ENCODE results near the gene DCN.
"Not testable (repeated sequence)": the region's sequence is repeated elsewhere in the genome, so short reads cannot be mapped to it uniquely, and the experiment has no call there.

Gene DCN

GRCh38 chr12:91182636-91183455 lies at the start of gene DCN:
TSS of gene DCN (minus strand) at chr12:91182817. CDS start at chr12:91178552, 4,265 bp downstream.
- DNase-seq (ENCODE audit: low read depth in 2 of 2) = no peak

- DNase-seq (ENCODE audit: low read depth in 2 of 2) = no peak
These were observed 48.2 kb upstream of the DCN start for GRCh38 chr12:91230841-91231240.

- no peak for DNase-seq (ENCODE audit: low read depth in 2 of 2)
These were observed 44.3 kb upstream of the DCN start for GRCh38 chr12:91226951-91227350.

DNA sequence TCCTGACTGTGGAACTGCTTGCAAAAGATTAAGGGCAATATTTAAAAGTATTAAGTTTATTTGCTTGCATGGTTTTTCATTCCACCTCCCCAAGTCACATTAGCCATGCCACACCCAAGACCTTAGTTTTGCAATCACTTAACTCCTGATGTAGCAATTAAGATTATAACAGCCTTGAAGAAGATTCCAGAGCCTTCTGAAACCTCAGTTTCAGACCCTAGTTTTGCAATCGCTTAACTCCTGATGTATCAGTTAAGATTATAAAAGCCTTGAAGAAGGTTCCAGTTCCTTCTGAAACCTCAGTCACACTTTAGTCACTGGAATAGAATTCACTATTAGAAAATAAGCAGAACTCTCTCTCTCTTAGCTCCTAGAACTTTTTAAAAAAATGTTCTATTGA lies 42.7 kb upstream of the DCN start:
- no peak for DNase-seq (ENCODE audit: low read depth in 2 of 2)

GRCh38 chr12:91224401-91224800 lies 41.8 kb upstream of the DCN start:
- DNase-seq (ENCODE audit: low read depth in 2 of 2) = no peak

- no peak for DNase-seq (ENCODE audit: low read depth in 2 of 2)
These were observed 40.1 kb upstream of the DCN start for GRCh38 chr12:91222746-91223145.

DNA sequence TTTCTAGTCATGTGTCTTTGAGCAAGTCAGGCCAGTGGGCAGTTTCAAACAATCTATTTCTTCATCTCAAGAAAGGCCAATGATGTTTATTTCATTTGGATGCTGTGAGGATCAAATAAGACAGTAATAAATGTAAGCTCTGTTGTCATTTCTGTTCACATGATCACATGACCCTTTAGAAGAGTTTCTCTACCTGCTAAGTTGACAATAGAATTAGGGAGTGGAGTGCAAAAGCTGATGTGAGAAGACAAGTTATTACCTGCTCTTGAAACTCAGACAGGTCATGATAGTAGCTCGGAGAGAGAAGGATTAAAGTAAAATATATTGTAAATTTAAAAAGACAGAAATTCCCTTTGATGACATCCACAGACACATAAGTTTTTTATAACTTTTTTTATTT lies 37.3 kb upstream of the DCN start:
- DNase-seq (ENCODE audit: low read depth in 2 of 2) = no peak

DNA sequence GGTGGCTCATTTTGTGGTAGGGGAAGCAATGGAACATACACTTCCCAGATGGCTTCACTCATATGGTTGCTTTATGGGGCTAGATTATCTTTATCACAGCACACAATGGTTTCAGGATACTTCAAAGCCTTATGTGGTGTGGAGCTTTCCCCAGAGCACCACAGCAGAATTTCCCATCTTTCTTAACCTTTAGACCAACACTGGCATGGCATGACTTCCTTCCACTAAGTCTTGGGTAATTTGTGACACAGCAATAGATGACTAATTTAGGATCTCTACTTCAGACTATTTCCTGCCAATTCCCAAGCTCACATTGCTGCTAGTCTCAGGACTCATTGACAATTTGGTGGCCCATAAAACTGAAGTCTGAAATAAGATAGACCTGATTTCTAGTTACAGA lies 36.9 kb upstream of the DCN start:
- no peak for DNase-seq (ENCODE audit: low read depth in 2 of 2)

GRCh38 chr12:91216871-91217270 lies 34.3 kb upstream of the DCN start:
- no peak for DNase-seq (ENCODE audit: low read depth in 2 of 2)

GRCh38 chr12:91215940-91216454 lies 33.4 kb upstream of the DCN start:
- no peak for DNase-seq (ENCODE audit: low read depth in 2 of 2)

DNA sequence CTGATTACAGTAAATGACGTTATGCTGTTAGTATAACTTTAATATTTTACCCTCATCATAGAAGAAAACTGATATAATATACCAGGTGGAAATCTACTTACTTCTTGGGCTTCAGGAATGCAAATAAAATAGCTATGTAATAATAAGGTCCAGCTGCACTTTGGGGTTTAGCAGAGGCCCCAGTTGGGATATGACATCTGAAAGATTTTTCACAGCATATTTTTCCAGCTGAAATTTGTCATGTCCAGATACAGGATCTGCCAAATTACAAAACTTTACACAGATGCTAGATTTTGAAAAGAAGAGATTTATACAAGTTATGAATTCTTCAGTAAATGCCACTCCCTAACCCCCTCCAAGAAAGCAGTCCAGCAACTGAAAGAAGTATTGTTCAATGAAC lies 29.2 kb upstream of the DCN start:
- DNase-seq (ENCODE audit: low read depth in 2 of 2) = no peak

GRCh38 chr12:91210618-91211017 lies 28.0 kb upstream of the DCN start:
- DNase-seq (ENCODE audit: low read depth in 2 of 2) = no peak

DNA sequence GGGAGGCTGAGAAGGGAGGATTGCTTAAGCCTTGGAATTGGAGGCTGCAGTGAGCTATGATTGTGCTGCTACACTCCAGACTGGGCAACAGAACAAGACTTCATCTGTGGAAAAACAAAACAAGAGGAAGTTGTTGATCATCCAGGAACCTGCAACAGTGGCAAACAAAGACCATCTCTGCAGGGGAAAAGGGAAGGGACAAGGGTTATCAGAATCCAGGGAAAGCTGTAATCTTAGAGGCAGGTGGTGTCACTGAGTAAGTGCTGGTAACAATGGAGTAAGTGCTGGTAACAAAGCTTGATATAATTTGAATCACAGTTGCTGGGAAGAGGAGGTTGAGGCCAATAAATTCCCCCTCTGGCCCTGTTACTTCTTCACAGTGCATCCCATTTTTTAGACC lies 27.5 kb upstream of the DCN start:
- DNase-seq (ENCODE audit: low read depth in 2 of 2) = no peak

- not testable (repeated sequence) for DNase-seq (ENCODE audit: low read depth in 2 of 2)
These were observed 24.7 kb upstream of the DCN start for GRCh38 chr12:91207301-91207700.

DNA sequence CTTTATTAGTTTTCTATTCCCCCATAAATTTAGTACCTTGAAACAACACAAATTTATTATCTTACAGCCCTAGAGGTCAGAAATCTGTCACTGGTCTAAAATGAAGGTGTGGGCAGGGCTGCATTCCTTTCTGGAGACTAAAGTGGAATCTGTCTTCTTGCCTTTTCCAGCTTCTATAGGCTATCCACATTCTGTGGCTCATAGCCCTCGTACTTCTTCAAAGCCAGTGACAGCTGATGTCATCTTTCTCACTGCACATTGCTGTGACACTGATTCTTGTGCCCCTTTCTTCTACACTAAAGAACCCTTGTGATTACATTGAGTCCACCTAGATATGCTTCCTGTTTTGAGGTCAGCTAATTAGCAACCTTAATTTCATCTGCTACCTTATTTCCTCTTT lies 23.2 kb upstream of the DCN start:
- DNase-seq (ENCODE audit: low read depth in 2 of 2) = no peak

GRCh38 chr12:91204421-91204820 lies 21.8 kb upstream of the DCN start:
- no peak for DNase-seq (ENCODE audit: low read depth in 2 of 2)

DNA sequence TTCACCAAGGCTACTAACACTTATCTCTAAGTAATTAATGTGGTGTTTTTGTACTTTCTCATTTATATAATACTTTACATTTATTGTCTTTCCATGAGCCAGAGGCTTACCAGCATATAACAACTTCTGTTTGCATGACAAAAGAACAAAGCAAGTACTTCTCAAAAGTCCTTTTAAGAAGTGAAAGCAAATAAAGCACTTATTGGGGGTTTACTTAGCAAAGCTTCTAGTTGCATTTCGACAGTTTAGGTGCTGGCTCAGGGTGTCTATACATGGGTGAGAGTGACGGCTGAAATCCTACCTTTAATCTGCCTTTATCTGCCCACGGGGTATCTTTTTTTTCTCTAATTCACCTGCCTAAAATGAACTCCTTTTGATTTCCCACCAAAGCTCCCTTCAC lies 21.0 kb upstream of the DCN start:
- no peak for DNase-seq (ENCODE audit: low read depth in 2 of 2)

DNA sequence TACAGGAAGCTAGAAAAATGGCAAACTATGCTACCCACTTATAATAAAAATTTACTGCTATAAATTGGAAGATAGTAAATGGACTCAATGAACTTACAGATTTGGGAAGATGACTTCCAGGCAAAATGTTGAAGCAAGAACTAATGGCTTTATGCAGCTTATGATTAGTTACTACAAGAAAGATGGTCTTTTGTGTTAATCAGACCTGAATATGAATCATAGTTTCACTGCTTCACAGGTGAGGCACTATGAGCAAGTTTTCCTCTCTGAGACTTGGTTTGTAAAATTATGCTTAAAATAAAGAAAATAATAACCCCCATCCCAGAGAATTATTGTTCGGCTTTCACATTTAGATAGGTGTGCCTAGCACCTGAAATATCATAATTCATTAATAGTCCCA lies 19.8 kb upstream of the DCN start:
- no peak for DNase-seq (ENCODE audit: low read depth in 2 of 2)

DNA sequence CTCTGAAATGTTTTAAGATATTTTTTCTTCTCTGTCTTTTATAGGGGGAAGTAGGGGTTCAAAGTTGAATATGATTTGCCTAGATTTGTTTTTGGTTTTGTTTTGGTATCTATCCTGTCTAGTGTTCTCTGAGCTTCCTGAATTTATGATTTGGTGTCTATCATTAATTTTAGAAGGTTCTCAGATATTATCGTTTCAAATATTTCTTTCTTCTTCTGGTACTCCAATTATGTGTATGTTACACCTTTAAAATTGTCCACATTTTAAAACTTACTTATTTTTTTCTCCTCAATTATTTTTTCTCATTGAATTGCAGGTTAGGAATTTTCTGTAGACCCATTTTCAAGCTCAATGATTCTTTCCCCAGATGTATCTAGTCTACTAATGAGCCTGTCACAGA lies 13.8 kb upstream of the DCN start:
- no peak for DNase-seq (ENCODE audit: low read depth in 2 of 2)

- no peak for DNase-seq (ENCODE audit: low read depth in 2 of 2)
These were observed 11.9 kb upstream of the DCN start for GRCh38 chr12:91194500-91194899.

DNA sequence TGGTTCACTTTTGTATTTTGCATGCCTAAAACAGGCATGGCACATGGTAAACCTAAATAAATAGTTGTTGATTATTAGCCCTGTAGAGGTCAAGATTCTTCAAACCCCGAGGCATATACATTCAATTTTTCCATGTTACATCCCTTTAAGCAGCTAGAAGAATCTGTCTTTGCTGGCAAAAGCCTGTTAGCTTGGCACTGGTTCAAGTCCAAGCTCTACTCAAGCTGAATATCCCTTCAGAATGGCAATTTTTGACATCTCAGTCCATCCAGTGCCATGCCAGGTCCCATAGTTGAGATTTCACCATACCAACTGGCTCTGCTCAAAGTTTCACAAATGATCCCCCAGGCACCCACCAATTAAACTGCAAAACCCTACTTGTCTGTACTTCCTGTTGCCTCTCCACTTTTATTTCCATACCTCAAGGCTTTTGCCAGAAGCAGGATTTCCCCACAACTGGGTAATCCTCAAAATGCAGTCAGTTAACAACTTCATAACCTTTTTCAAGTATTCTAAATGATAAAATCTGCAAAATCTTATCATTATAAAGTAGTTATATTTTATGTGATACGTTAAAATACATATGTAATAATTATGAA lies 9.0 kb upstream of the DCN start:
- DNase-seq (ENCODE audit: low read depth in 2 of 2) = no peak

DNA sequence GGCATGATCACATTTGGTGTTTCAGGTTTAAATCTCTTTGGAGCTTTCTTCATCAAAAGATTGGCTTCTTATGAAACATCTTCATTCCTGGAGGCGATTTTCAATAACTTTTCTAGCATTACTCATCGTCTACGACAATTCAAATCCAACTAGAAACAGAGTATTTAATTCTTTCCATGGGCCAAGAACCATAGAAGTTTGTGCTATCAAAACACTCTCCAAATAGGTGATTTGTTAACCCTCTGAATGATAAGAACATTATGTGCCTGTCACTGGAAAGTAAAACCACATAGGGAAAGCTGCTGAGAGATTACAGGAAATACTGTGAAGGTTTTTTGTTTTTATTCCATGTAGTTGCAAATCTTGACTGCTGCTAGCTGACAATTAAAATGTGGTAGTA lies 6.9 kb upstream of the DCN start:
- DNase-seq (ENCODE audit: low read depth in 2 of 2) = no peak

GRCh38 chr12:91188778-91189177 lies 6.2 kb upstream of the DCN start:
- DNase-seq (ENCODE audit: low read depth in 2 of 2) = no peak
